HG03280 (cell line): ENCODE data around the gene OR51B2.
A peak's percentile ranks its signal among the peaks of the same experiment; 100 is the strongest.

Experiments
- ATAC-seq: cut with Tn5 transposase; IDR thresholded peaks from one replicate; pipeline ENCODE4 v1.9.1; 2021; ENCODE audit warnings: mild to moderate bottlenecking, moderate library complexity; ENCODE audit not compliant: unreplicated experiment

The OR51B2 gene

GRCh38 chr11:5284637-5285036 lies 39.5 kb downstream of the OR51B2 start:
- no peak for ATAC-seq

GRCh38 chr11:5283882-5284281 lies 40.2 kb downstream of the OR51B2 start:
- ATAC-seq: no peak

- ATAC-seq: no peak
Measured at GRCh38 chr11:5283086-5283485, 41.0 kb downstream of the OR51B2 start.

GRCh38 chr11:5282628-5283027 lies 41.5 kb downstream of the OR51B2 start:
- ATAC-seq: no peak

GRCh38 chr11:5281596-5281995 lies 42.5 kb downstream of the OR51B2 start:
- no peak for ATAC-seq

GRCh38 chr11:5280582-5281102 lies 43.5 kb downstream of the OR51B2 start:
- ATAC-seq: peak; percentile 94

- ATAC-seq: no peak
Measured at GRCh38 chr11:5279471-5280090, 44.5 kb downstream of the OR51B2 start.

GRCh38 chr11:5277807-5278382 lies 46.2 kb downstream of the OR51B2 start:
- ATAC-seq: peak; percentile 34

- no peak for ATAC-seq
Measured at GRCh38 chr11:5276697-5277096, 47.4 kb downstream of the OR51B2 start.

GRCh38 chr11:5275369-5276110 lies 48.6 kb downstream of the OR51B2 start:
- ATAC-seq: no peak

- no peak for ATAC-seq
Measured at GRCh38 chr11:5274395-5274794, 49.7 kb downstream of the OR51B2 start.
